Pulmonary artery endothelial cell (primary cell): Measurements from ENCODE around the gene DCAF4. TPM values are rescaled to one million over a fixed set of nuclear protein-coding genes. Genes with fewer than 3 reads are reported as not detected.
"Not testable (repeated sequence)": the region's sequence is repeated elsewhere in the genome, so short reads cannot be mapped to it uniquely, and the experiment has no call there.

Experiments used
- DNase-seq: peaks from one replicate; pipeline ENCODE4 v3.0.0-alpha.2; 2011; ENCODE audit warnings: low read depth, low spot score
- total RNA-seq: library from RNA; depleted of rRNA; stranded (reverse); fragments of >200 nt; gene quantifications from 2 replicates; pipeline ENCODE4 v1.2.3, GENCODE V29; 2014

Gene DCAF4
- total RNA-seq, 1 donor from 2014 or later = 10.4 TPM

GRCh38 chr14:72968316-72968715 is 42.1 kb downstream of the DCAF4 start:
- DNase-seq = no peak

- no peak for DNase-seq
Observed at GRCh38 chr14:72970058-72970630, 43.9 kb downstream of the DCAF4 start.

- no peak for DNase-seq
Observed at GRCh38 chr14:72970824-72971434, 44.7 kb downstream of the DCAF4 start.

GRCh38 chr14:72974661-72975060 is 48.4 kb downstream of the DCAF4 start:
- DNase-seq = no peak

GRCh38 chr14:72975770-72976169 is 49.5 kb downstream of the DCAF4 start:
- no peak for DNase-seq

- no peak for DNase-seq
Observed at GRCh38 chr14:72978856-72979255, 52.6 kb downstream of the DCAF4 start.

GRCh38 chr14:72980863-72981262 is 54.6 kb downstream of the DCAF4 start:
- DNase-seq = no peak

GRCh38 chr14:72982146-72982708 is 56.0 kb downstream of the DCAF4 start:
- DNase-seq = no peak

GRCh38 chr14:72986214-72986613 is 60.0 kb downstream of the DCAF4 start:
- no peak for DNase-seq

GRCh38 chr14:72986857-72987256 is 60.6 kb downstream of the DCAF4 start:
- DNase-seq = no peak

GRCh38 chr14:72990171-72990570 is 63.9 kb downstream of the DCAF4 start:
- DNase-seq = no peak

GRCh38 chr14:72996916-72997315 is 70.7 kb downstream of the DCAF4 start:
- DNase-seq = no peak

- DNase-seq = no peak
Observed at GRCh38 chr14:72998252-72998903, 72.1 kb downstream of the DCAF4 start.

GRCh38 chr14:72999316-72999715 is 73.1 kb downstream of the DCAF4 start:
- DNase-seq = no peak

- DNase-seq = no peak
Observed at GRCh38 chr14:73000073-73000472, 73.8 kb downstream of the DCAF4 start.

- DNase-seq = no peak
Observed at GRCh38 chr14:73003681-73004080, 77.4 kb downstream of the DCAF4 start.

- DNase-seq = not testable (repeated sequence)
Observed at GRCh38 chr14:73004641-73005040, 78.4 kb downstream of the DCAF4 start.

- DNase-seq = no peak
Observed at GRCh38 chr14:73007835-73008234, 81.6 kb downstream of the DCAF4 start.

- no peak for DNase-seq
Observed at GRCh38 chr14:73008501-73008900, 82.2 kb downstream of the DCAF4 start.
